ENCODE results near the gene TMEM59L. TPM values are rescaled to one million over a fixed set of nuclear protein-coding genes. Genes with fewer than 3 reads are reported as not detected.

Gene TMEM59L
- total RNA-seq, 1 experiment from 2014 or later: 2.4 TPM

DNA sequence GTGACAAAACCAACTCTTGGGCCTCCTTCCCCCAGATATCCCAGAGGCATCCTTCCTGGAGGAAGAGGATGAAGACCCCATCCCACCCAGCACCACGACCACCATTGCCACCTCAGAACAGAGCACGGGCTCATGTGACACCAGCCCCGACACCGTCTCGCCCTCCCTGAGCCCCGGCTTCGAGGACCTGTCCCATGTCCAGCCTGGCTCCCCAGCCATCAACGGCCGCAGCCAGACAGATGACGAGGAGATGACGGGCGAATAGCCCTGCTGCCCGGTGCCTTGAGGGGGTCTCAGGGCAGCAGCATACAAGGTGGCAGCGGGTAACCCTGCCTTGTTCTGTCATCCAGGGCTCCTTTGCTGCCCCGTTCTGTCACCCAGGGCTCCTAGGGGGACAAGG lies 44.3 kb upstream of the TMEM59L start:
- in situ Hi-C loops (cut with HindIII; ENCODE audit: low pct_unique_long_range_greater_than_20kb, low sequenced_read_pairs) (no loop called here), intact Hi-C loops (cut with micrococcal nuclease; ENCODE audit: unreplicated experiment) (no loop called here)
- Histone ChIP-seq H3K4me1 (ENCODE audit: control insufficient read depth, insufficient read depth, low read length) (peaks cover 3% of the 10 kb centered on the region), H3K27ac (ENCODE audit: low read length) (no peak overlapping the region), H3K27me3 (ENCODE audit: control insufficient read depth, insufficient read depth, low read length) (no peaks in the 10 kb centered on the region), H3K9me3 (ENCODE audit: control insufficient read depth, insufficient read depth, low read depth, low read length) (no peaks in the 10 kb centered on the region), H3K36me3 (ENCODE audit: control insufficient read depth, insufficient read depth, low read length) (no peaks in the 10 kb centered on the region; the same call in 1 of the 2 replicates), H3K4me3 (ENCODE audit: low read depth in 2 of 2, low read length in 2 of 2) (no peak overlapping the region)
- no peak for DNase-seq (ENCODE audit: low read depth, low spot score)
- no TSS peak for BruUV-seq (replicated peaks)
- POLR2A ChIA-PET: interaction anchor here (0.6 kb wide), 1 partner anchor 98 kb away, joined by 9 read pairs; no protein-coding TSS in a partner anchor
- ATAC-seq: no peak
- TF ChIP-seq TCF7L2 (IDR thresholded peaks at IDR 0.05; ENCODE audit: low read depth, low read length) (no peak), SIN3A (IDR thresholded peaks at IDR 0.05; ENCODE audit: borderline replicate concordance, insufficient read depth, low read depth, low read length) (no peak), POLR2AphosphoS5 (IDR thresholded peaks at IDR 0.05; ENCODE audit: low read depth, low read length) (no peak)
- TF ChIP-seq, protein P1, sequence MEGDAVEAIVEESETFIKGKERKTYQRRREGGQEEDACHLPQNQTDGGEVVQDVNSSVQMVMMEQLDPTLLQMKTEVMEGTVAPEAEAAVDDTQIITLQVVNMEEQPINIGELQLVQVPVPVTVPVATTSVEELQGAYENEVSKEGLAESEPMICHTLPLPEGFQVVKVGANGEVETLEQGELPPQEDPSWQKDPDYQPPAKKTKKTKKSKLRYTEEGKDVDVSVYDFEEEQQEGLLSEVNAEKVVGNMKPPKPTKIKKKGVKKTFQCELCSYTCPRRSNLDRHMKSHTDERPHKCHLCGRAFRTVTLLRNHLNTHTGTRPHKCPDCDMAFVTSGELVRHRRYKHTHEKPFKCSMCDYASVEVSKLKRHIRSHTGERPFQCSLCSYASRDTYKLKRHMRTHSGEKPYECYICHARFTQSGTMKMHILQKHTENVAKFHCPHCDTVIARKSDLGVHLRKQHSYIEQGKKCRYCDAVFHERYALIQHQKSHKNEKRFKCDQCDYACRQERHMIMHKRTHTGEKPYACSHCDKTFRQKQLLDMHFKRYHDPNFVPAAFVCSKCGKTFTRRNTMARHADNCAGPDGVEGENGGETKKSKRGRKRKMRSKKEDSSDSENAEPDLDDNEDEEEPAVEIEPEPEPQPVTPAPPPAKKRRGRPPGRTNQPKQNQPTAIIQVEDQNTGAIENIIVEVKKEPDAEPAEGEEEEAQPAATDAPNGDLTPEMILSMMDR (IDR thresholded peaks at IDR 0.05): no peak
- TF ChIP-seq, protein P2, sequence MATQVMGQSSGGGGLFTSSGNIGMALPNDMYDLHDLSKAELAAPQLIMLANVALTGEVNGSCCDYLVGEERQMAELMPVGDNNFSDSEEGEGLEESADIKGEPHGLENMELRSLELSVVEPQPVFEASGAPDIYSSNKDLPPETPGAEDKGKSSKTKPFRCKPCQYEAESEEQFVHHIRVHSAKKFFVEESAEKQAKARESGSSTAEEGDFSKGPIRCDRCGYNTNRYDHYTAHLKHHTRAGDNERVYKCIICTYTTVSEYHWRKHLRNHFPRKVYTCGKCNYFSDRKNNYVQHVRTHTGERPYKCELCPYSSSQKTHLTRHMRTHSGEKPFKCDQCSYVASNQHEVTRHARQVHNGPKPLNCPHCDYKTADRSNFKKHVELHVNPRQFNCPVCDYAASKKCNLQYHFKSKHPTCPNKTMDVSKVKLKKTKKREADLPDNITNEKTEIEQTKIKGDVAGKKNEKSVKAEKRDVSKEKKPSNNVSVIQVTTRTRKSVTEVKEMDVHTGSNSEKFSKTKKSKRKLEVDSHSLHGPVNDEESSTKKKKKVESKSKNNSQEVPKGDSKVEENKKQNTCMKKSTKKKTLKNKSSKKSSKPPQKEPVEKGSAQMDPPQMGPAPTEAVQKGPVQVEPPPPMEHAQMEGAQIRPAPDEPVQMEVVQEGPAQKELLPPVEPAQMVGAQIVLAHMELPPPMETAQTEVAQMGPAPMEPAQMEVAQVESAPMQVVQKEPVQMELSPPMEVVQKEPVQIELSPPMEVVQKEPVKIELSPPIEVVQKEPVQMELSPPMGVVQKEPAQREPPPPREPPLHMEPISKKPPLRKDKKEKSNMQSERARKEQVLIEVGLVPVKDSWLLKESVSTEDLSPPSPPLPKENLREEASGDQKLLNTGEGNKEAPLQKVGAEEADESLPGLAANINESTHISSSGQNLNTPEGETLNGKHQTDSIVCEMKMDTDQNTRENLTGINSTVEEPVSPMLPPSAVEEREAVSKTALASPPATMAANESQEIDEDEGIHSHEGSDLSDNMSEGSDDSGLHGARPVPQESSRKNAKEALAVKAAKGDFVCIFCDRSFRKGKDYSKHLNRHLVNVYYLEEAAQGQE (IDR thresholded peaks at IDR 0.05; ENCODE audit: insufficient read depth in 1 of 2, low read depth in 2 of 2, low read length in 1 of 2): no peak
- CTCF ChIA-PET: no interaction called here

DNA sequence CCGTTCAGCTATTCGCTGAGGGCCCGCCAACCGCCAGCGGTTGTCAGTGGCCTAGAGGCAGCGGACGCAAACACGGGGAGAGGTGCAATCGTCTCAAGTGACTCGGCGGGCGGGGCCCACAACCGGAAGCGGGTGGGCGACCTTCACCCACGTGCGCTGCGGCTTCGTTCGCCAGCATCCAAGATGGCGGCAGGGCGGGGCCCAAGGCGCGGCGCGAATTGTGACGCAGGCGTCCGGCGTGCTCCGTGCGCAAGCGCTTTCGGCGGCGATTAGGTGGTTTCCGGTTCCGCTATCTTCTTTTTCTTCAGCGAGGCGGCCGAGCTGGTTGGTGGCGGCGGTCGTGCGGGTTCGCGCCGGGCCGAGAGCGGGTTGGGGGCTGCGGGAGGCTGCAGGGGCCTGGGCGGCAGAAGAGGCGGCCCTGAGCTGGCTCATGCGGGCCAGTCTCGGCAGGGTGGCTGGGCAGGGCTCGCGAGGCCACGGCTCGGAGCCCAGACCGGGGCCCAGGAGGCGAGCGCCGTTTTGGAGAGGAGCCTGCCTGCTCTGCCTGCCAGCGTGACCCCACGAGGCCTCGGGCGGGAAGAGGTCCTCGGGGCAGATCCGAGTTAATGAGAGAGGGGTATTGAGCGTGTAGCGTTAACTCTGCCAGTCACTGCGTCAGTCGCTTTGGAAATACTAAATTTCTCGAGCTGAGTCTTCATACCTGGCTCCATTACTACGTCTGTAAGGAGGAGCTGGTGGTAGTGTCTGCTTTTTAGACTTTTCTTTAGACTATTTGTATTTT lies 40.9 kb upstream of the TMEM59L start, which contains the start of gene UBA52:
Gene UBA52, plus strand, starts transcription at position 294 of the 781 bp plus-strand sequence. CDS start 1,444 bp downstream, outside the sequence.
- in situ Hi-C loops (cut with HindIII; ENCODE audit: low pct_unique_long_range_greater_than_20kb, low sequenced_read_pairs): no loop called here

More for the DNA sequence above, 40.9 kb upstream of the TMEM59L start, which contains the start of gene UBA52:
- no TSS peak for BruUV-seq (replicated peaks)
- POLR2A ChIA-PET: interaction anchor here (0.6 kb wide), 2 partner anchors 33 to 43 kb away, joined by 3 to 18 read pairs; no protein-coding TSS in a partner anchor
- intact Hi-C loops (cut with micrococcal nuclease; ENCODE audit: unreplicated experiment): no loop called here
- Histone ChIP-seq H3K36me3 (ENCODE audit: control insufficient read depth, insufficient read depth, low read length) (no peaks in the 10 kb centered on the region; the same call in 1 of the 2 replicates), H3K4me1 (ENCODE audit: control insufficient read depth, insufficient read depth, low read length) (peaks cover 7% of the 10 kb centered on the region), H3K27ac (ENCODE audit: low read length) (peak within 1 kb of the TSS; percentile 91), H3K27me3 (ENCODE audit: control insufficient read depth, insufficient read depth, low read length) (no peaks in the 10 kb centered on the region), H3K4me3 (ENCODE audit: low read depth in 2 of 2, low read length in 2 of 2) (peak within 1 kb of the TSS; percentile 86 to 97), H3K9me3 (ENCODE audit: control insufficient read depth, insufficient read depth, low read depth, low read length) (no peaks in the 10 kb centered on the region)
- peak; percentile 76 for DNase-seq (ENCODE audit: low read depth, low spot score)
- ATAC-seq: peak; percentile 97
- TF ChIP-seq POLR2AphosphoS5 (IDR thresholded peaks at IDR 0.05; ENCODE audit: low read depth, low read length) (peak; percentile 90), SIN3A (IDR thresholded peaks at IDR 0.05; ENCODE audit: borderline replicate concordance, insufficient read depth, low read depth, low read length) (peak; percentile 77; the same call in 1 of the 2 replicates), TCF7L2 (IDR thresholded peaks at IDR 0.05; ENCODE audit: low read depth, low read length) (no peak)
- TF ChIP-seq, protein P2 (IDR thresholded peaks at IDR 0.05; ENCODE audit: insufficient read depth in 1 of 2, low read depth in 2 of 2, low read length in 1 of 2): no peak
- TF ChIP-seq, protein P1 (IDR thresholded peaks at IDR 0.05): no peak
- CTCF ChIA-PET: no interaction called here

Measured in Panc1 (cell line).